SH-SY5Y (cell line): ENCODE measurements around the gene SURF4.

Experiments used
- GATA2 ChIP-seq: IDR thresholded peaks from 2 replicates; pipeline ENCODE4 v1.6.1; 2011; ENCODE audit warnings: mild to moderate bottlenecking, low read depth, low read length
- GATA3 ChIP-seq: IDR thresholded peaks from 2 replicates; pipeline ENCODE4 v1.6.1; 2011; ENCODE audit warnings: low read depth, mild to moderate bottlenecking, low read length, moderate library complexity

GRCh38 chr9:133384736-133385321, 9.0 kb upstream of the SURF4 start:
- no peak for TF ChIP-seq GATA2
- TF ChIP-seq GATA3 = no peak
